HG03469 (cell line): ENCODE results near the gene LZTS2.

Experiments
- ATAC-seq: cut with Tn5 transposase; IDR thresholded peaks from one replicate; pipeline ENCODE4 v1.9.1; 2021; ENCODE audit warnings: mild to moderate bottlenecking, moderate library complexity, moderate number of reproducible peaks; ENCODE audit not compliant: unreplicated experiment

Gene LZTS2

GRCh38 chr10:100997360-100998182 is 2.0 kb upstream of the LZTS2 start:
- ATAC-seq, result no peak

- no peak for ATAC-seq
These were observed 1.2 kb upstream of the LZTS2 start for GRCh38 chr10:100998183-100998990.

DNA sequence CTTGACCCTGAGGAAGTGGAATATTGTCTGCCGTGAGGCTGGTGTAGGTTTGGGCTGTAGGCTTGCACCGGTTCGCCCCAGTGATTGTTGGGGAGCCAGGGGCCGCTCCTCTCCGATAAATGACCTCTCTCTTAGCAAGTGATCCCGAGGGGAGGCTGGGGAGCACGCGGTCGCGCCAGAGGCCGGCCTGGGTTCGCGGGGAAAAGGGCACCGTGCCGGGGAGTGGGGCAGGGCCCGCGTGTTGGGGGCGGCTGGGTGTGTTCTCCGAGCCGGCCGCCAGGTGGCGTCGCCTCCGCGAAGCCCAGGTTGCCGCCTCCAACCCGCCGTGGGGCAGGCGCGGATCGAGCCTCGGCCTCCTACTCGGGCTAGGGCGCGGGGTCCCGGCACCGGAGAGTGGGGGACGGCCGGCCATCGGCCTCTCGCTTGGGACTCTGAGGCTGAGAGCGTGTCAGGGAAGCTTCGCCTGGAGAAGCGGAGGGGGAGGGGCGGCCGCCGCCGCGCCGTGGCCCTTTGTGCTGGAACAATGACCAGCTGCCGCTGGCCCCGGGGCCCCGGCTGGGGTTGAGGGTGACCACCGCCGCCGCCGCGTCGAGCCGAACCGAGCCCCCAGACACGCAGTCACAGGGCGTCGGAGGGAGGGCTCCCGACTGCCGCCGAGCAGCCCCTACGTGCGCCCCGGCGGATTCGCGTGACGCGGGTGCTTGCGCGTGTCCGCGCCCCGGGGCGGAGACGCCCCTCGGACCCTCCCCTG is 442 bp upstream of the LZTS2 start:
- ATAC-seq, result no peak

- no peak for ATAC-seq
These were observed 713 bp downstream of the LZTS2 start for GRCh38 chr10:101000127-101000914.

GRCh38 chr10:101000915-101001658 is 1.5 kb downstream of the LZTS2 start:
- ATAC-seq, result no peak

DNA sequence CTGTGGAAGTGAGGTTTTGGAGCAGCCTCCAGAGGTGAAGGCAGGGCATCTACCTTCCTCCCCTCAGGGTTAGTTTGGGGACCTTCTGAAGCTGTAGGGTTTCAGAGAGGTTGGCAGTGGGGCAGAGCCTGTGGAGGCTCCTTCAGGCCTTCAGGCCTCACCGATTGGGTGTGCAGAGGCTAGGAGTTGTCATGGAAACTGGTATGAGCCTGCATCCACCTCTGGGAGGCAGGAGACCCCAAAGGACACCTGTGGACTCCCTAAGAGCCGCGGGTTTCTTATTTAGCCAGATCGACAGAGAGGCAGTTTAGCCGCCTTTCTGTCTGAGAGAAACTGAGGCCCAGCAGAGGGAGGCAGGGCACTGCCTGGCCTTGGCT is 2.0 kb downstream of the LZTS2 start:
- ATAC-seq, result no peak

DNA sequence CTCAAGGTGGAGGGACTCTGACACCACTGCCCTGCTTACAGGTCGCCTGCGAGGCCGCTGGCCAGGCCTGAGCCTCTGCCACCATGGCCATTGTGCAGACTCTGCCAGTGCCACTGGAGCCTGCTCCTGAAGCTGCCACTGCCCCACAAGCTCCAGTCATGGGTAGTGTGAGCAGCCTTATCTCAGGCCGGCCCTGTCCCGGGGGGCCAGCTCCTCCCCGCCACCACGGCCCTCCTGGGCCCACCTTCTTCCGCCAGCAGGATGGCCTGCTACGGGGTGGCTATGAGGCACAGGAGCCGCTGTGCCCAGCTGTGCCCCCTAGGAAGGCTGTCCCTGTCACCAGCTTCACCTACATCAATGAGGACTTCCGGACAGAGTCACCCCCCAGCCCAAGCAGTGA is 2.8 kb downstream of the LZTS2 start:
- ATAC-seq, result no peak

- ATAC-seq, result no peak
These were observed 4.1 kb downstream of the LZTS2 start for GRCh38 chr10:101003639-101004206.

DNA sequence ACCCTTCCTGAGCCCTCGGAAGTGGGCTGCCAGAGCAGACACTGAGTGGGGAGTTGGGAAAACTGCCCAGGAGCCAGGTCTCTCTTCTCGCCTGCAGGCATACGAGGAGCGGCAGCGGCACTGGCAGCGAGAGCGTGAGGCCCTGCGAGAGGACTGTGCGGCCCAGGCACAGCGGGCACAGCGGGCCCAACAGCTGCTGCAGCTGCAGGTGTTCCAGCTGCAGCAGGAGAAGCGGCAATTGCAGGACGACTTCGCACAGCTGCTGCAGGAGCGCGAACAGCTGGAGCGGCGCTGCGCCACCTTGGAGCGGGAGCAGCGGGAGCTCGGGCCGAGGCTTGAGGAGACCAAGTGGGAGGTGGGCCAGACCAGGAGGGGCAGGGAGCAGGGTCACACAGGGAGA is 5.8 kb downstream of the LZTS2 start:
- no peak for ATAC-seq

DNA sequence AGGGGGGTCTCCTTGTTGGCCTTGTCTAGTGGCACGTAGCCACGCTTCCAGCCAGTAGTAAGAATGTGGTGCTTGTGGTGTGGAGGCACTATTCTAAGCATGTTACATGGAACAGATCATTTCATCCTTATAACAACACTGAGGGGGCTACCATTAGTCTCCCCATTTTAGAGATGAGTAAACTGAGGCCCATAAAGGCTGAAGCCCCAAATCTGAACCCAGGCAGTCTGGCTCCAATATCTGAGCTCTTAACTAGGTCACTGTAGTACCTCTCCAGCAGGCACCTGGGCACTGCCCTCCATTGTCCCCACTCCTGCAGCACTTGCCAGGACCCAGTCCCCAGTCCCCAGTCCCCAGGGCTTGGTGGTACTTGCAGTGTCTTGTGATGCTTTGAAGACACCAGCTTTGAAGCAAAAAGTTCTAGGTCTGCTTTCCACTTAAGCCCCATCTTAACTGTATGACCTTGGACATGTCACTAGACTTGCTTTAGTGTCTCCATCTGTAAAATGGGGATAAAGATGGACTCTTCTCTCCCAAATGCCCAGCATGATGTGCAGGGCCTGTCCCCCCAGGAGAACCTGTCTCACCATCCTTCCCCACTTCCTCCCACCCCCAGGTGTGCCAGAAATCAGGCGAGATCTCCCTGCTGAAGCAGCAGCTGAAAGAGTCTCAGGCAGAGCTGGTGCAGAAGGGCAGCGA is 6.4 kb downstream of the LZTS2 start:
- ATAC-seq, result no peak

GRCh38 chr10:101006593-101007098 is 7.0 kb downstream of the LZTS2 start:
- no peak for ATAC-seq

DNA sequence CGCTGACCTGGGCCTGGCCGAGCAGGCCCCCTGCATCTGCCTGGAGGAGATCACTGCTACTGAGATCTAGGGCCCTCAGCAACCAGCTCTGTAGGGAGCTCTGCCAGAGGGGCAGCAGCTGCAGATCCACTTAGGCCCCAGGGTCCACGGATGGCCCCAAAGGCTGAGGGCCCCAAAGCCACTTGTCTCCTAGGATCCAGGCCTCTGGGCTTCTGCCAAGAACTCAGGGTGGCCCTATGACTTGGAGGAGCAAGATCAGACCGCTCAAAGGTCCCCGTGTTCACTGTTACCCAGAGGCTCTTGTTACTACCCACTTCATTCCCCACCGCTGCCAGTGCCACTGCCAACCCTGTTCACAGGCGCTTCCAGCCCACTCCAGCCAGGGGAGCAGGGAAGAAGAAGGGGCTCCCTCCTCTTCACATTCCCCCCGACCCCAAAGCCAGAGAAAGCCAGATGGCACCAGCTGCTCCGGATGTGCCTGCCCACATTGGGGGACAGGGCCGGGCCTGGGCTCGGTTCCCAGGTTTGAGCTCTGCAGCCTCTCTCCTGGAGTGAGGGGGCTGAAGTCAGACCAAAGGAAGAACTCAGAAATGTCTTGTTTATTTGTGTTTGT is 7.6 kb downstream of the LZTS2 start:
- no peak for ATAC-seq

DNA sequence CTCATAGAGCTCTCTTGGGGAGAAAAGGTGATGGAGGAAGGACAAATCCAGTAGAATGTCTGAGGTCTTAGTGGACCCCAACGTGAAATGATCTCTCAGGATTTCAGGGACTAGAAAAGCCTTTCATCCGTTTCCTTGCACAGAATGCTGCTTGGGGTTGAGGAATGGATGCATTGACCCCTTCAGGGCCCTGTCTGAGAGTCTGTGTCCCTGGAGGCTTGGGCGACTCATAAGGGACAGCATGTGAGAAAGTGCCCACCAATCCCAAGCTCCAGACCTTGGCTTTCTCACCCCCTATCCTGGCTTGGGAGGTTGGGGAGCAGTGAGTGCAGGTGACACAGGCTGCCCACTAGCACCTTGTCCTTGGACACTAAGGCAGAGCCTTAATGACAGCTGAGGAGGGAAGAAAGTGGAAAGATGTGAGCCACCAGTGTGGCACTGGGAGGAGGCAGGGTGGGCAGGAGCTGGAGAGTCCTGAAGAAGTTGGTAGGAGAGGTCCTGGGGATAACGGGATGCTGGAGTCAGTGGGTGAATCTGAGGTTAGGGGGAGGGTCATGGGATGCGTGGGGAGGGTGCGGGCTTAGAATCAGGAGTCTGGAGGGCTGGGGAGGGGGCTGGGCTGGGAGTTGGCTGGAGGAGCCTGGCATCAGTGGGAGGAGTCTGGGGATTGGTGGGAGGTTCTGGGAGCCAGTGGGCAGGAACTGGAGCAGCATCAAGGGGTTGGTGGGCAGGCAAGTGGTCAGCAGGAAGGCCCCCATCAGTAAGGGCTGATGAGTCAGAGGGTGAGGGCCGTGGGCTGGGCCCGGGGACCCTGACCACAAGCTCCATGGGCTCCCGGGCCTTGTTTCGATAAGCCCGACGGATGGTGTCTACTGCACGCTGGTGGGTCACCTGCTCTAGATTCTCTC is 8.6 kb downstream of the LZTS2 start:
- no peak for ATAC-seq

DNA sequence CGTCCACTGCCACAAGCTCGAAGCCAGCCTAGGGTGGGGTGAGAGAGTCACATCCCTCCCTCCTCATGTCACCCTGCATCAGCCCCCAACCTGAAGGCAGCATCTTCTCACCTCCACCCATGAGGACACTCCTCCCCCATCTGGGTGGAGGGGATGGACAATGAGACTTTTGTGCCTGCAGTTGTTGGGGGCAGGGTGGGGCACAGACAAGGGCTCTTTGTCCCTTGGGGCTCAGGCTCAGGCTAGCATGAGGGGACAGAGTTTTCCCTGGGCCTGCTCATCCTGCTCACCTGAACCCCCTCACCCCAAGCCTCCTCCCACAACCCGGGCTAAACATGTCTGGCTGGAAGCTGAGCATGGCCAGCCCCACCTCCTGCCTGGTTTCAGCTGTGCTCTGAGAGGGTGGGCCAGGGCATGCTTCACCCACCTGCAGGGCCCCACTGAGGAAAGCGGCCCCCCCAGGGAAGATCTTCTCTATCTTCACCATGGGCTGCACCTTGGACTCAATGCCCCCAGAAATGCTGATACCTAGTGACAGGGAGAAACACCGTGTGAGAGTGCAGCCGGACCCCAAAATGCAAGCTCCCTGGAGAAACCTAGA is 9.3 kb downstream of the LZTS2 start:
- no peak for ATAC-seq

DNA sequence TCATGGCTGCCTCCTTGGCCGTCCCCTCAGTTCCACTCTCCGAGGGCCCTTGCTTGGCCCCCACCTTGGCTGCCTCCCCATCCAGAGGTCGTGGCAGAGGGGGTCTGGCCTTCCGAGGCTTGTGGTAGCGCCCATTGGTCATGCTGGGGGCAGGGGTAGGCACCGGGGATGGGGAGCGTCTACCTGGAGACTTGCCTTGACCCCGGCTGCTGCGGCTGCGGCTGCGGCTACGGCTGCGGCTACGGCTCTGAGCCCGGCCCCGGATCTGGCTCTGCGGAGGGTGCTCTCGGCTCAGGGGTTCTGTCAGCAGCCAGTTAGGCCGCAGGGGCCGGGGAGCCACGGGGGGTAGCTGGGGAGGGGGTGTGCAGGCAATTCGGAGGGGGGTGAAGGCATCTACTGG is 10.7 kb downstream of the LZTS2 start:
- no peak for ATAC-seq

DNA sequence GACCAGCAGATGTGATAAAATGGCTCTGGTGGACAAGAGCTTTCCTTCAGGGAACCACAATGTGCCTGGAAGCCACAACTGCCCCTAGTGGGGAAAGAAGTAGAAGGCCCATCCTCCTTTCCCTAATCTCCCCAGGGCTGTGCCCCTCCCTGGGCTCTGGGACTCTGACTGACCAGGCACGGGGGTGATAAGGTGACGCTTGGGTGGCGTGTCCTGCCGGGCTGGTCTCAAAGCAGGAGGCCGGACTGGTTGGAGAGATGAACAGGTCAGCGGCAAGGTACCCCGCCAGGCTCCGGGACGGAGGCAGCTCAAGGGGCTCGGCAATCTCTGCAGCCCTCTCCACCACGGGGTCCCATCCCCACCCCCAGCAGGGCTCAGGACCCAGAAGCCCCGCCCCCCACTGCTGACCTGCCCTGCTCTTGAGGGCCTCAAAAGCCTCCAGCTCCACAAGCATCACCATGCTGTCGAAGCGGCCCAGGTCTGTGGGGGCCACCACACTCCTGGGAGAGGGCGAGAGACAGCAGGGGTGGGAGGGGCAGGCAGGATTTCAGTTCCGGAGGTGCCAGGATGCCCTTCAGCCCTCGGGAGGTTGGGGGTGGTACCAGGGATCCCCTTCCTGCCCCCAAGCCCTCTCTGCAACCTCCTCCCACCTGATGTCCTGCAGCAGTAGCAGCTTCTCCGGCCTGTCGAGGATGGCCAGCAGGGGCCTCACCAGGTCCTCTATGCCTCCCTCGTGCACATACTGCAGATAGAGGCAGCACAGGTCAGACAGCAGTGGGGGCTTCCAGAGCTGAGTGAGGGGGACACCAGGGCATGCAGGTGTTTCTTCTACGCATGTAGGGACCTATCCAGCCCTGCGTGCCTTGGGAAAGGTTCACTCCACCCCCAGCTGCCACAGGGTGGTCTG is 12.2 kb downstream of the LZTS2 start:
- ATAC-seq, result no peak
